Fibroblast of skin of scalp (primary cell): Measurements from ENCODE around the gene AMBRA1.

Experiments used
- DNase-seq: peaks from one replicate; pipeline ENCODE4 v3.0.0-alpha.2; 2013

Gene AMBRA1

GRCh38 chr11:46565232-46565840 lies 28.5 kb downstream of the AMBRA1 start:
- no peak for DNase-seq

- DNase-seq = peak; percentile 55
Observed at GRCh38 chr11:46564459-46564858, 29.4 kb downstream of the AMBRA1 start.

- DNase-seq = no peak
Observed at GRCh38 chr11:46562527-46562926, 31.3 kb downstream of the AMBRA1 start.

GRCh38 chr11:46560300-46560991 lies 33.4 kb downstream of the AMBRA1 start:
- DNase-seq = no peak

GRCh38 chr11:46559815-46560214 lies 34.0 kb downstream of the AMBRA1 start:
- no peak for DNase-seq

DNA sequence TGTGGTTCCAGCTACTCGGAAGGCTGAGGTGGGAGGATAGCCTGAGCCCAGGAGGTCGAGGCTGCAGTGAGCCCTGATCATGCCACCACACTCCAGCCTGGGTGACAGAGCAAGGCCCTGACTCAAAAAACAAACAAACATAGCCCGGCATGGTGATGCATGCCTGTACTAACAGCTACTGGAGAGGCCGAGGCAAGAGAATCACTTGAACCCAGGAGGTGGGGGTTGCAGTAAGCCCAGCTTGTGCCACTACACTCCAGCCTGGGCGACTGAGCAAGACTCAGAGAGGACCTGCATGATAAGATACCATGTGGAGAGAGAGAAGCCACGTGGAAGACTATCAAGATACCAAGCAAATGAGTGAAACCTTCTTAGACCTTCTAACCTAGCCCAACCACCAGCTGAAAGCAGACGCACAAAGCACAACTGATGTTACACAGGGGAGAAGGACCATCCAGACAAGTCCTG lies 36.1 kb downstream of the AMBRA1 start:
- no peak for DNase-seq

- peak; percentile 66 for DNase-seq
Observed at GRCh38 chr11:46555267-46556054, 38.4 kb downstream of the AMBRA1 start.

- peak; percentile 50 for DNase-seq
Observed at GRCh38 chr11:46554213-46555147, 39.3 kb downstream of the AMBRA1 start.

GRCh38 chr11:46553814-46554212 lies 40.0 kb downstream of the AMBRA1 start:
- no peak for DNase-seq

DNA sequence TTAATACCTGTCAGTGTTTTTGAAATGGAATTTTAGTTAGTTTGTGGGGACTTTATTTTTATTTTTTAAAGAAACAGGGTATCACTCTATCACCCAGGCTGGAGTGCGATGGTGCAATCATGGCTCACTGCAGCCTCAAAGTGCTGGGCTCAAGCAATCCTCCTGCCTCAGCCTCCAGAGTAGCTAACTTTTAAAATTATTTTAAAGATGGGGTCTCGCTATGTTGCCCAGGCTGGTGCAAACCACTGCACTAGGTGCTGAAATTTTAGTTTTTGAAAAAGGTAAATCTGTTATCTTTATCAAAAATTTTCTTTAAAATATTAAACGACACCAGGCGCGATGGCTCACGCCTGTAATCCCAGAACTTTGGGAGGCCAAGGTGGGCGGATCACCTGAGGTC lies 42.6 kb downstream of the AMBRA1 start:
- DNase-seq = no peak

- no peak for DNase-seq
Observed at GRCh38 chr11:46547579-46547978, 46.2 kb downstream of the AMBRA1 start.

DNA sequence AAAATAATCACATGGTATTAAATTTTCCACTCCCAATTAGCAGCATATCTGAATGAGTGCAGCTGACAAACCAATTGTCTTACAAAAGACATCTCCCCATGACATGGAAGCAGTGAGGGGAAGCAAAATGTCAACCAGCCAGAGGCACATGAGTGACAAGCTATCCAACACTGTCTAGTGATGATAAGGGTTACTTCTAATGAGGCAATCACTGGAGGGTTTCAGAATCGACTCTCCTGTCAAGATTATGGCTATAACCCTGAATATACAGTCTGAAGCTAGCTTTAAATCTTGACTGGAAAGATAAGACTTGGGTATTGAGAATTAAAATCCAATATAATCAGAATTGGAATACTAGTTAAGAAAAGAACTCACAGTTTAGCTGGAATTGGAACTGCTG lies 50.3 kb downstream of the AMBRA1 start:
- DNase-seq = no peak

- DNase-seq = no peak
Observed at GRCh38 chr11:46541593-46542371, 52.0 kb downstream of the AMBRA1 start.

DNA sequence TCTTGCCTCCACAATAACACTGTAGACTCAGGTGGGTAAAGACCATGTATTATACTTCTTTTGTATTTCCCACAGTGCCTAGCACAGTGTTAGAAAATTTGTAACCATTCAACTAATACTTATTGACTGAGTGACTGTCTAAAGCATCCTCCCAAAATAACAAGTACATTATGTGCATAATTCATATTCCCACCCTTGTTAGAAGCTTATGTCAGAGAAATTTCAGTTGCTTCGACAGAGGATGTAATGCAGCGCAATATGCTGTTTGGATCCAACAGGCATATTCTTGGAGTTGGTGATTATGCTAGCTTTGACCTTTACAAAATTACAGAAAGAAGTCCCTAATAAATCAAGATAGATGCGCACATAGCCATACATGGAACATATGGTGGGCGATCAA lies 53.0 kb downstream of the AMBRA1 start:
- DNase-seq = no peak

GRCh38 chr11:46537537-46538295 lies 56.1 kb downstream of the AMBRA1 start:
- peak; percentile 75 for DNase-seq

- DNase-seq = no peak
Observed at GRCh38 chr11:46537121-46537520, 56.7 kb downstream of the AMBRA1 start.

DNA sequence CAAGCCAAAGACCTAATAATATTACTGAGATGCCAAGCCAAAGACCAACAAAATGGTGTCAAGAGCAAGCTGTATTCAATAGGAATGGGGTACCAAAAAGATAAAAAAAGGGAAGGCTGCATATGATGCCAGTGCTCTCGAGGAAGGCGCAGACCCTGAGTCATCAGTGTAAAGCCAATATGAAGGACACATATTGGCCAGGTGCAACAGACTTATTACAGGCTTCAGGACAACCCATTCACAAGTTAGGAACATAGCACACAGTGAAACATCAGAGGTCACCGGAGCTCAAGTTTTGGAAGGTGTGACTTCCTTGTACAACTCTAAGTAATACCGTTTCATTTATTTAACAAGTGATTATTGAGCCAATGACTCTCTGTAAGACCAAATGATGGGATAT lies 58.1 kb downstream of the AMBRA1 start:
- DNase-seq = no peak

- no peak for DNase-seq
Observed at GRCh38 chr11:46534711-46535110, 59.1 kb downstream of the AMBRA1 start.

DNA sequence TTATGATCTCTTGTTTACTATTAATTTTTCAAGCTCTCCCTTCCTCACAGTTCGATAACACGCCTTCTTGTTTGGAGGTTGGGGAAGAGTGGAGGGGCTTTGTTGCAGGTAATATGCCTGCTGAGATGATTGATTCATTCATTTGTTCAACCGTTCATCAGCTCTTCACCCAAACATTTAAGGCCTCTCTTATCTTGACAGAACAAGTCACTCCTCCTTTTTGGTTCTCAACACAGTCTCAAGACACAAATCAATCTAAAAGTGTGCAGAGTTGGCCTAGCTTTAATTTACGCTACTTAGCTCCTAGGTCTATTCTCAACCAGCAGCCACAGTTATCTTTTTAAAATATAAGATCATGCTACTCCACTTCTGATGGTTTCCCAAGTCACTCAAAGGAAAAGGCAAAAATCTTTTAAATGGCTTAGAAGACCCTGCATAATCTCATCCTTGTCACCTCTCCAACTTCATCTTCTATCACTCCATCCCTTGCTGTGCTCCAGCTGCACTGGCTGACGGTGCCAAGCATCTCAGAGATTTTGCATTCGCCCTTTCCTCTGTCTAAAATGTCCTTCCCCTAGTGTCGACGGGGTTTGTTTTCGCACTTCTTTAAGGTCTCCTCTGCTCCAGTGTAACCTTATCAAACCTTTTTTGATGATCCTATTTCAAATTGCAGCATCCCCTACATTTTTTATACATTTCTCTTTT lies 60.3 kb downstream of the AMBRA1 start:
- no peak for DNase-seq

DNA sequence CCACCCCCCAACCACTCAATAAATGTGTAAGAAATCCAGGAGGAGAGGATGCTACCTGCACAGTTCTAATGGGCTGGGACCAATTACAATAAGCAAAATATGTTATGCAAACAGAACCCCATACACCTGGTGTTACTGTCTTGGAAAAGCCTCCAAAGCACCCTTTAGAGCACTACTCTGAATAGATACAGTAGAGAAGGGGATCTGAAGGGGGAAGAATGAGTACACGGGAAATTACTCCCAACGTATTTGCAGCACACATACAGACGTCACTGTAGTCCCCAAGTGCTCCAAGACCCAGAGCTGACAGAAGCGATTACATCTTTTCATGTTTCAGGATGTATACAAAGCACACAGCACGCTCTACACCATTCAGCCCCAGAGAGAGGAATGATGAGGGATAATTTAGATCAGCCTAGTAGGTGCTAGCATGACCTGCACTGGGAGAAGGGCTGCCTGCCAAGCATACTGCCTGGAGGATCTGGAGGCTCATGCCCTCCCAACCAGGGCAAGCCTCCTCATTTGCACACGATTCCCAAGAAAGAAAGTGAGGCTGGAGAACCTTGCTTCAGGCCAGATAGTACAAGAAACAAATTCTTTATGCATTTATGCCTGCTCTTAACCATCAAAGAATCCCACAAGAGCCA lies 63.8 kb downstream of the AMBRA1 start:
- no peak for DNase-seq
